RPMI7951 (cell line): ENCODE results near the gene CACNA1C. TPM values are rescaled to one million over a fixed set of nuclear protein-coding genes. Genes with fewer than 3 reads are reported as not detected.

Experiments used
- DNase-seq: peaks from one replicate; pipeline ENCODE4 v3.0.0-alpha.2; 2012; ENCODE audit warnings: low read depth
- total RNA-seq: library from RNA; depleted of rRNA; stranded (reverse); fragments of >200 nt; shearing (Covaris generic); gene quantifications from 2 replicates; pipeline ENCODE4 v1.2.3, GENCODE V29; 2014

The CACNA1C gene
- total RNA-seq, 1 experiment from 2014 or later = 1.6 TPM

- DNase-seq = no peak
Observed at GRCh38 chr12:2274733-2275132, 221.9 kb downstream of the CACNA1C start.

GRCh38 chr12:2276288-2277033, 223.7 kb downstream of the CACNA1C start:
- no peak for DNase-seq

- DNase-seq = no peak
Observed at GRCh38 chr12:2277492-2278155, 224.8 kb downstream of the CACNA1C start.

- DNase-seq = no peak
Observed at GRCh38 chr12:2281446-2281845, 228.7 kb downstream of the CACNA1C start.

GRCh38 chr12:2282318-2282717, 229.5 kb downstream of the CACNA1C start:
- DNase-seq = peak; percentile 42

- no peak for DNase-seq
Observed at GRCh38 chr12:2283480-2283879, 230.7 kb downstream of the CACNA1C start.

GRCh38 chr12:2283916-2284315, 231.1 kb downstream of the CACNA1C start:
- peak; percentile 41 for DNase-seq

GRCh38 chr12:2284321-2284813, 231.6 kb downstream of the CACNA1C start:
- peak; percentile 85 for DNase-seq

- DNase-seq = peak; percentile 79
Observed at GRCh38 chr12:2284857-2285256, 232.1 kb downstream of the CACNA1C start.

GRCh38 chr12:2285462-2285861, 232.7 kb downstream of the CACNA1C start:
- no peak for DNase-seq

- no peak for DNase-seq
Observed at GRCh38 chr12:2286047-2286446, 233.3 kb downstream of the CACNA1C start.

GRCh38 chr12:2286461-2287131, 233.8 kb downstream of the CACNA1C start:
- DNase-seq = peak; percentile 75

- no peak for DNase-seq
Observed at GRCh38 chr12:2287151-2287550, 234.4 kb downstream of the CACNA1C start.

GRCh38 chr12:2287589-2287988, 234.8 kb downstream of the CACNA1C start:
- no peak for DNase-seq

GRCh38 chr12:2288001-2288400, 235.2 kb downstream of the CACNA1C start:
- DNase-seq = peak; percentile 66

GRCh38 chr12:2288471-2288870, 235.7 kb downstream of the CACNA1C start:
- no peak for DNase-seq

- DNase-seq = peak; percentile 89
Observed at GRCh38 chr12:2288875-2289274, 236.1 kb downstream of the CACNA1C start.

GRCh38 chr12:2289525-2289924, 236.7 kb downstream of the CACNA1C start:
- DNase-seq = no peak

- DNase-seq = no peak
Observed at GRCh38 chr12:2290091-2290490, 237.3 kb downstream of the CACNA1C start.

GRCh38 chr12:2290516-2291065, 237.8 kb downstream of the CACNA1C start:
- no peak for DNase-seq

- DNase-seq = peak; percentile 48
Observed at GRCh38 chr12:2291182-2291832, 238.5 kb downstream of the CACNA1C start.

- DNase-seq = no peak
Observed at GRCh38 chr12:2291947-2292346, 239.2 kb downstream of the CACNA1C start.
